Amniotic epithelial cell (primary cell): ENCODE measurements around the gene FAM209A.
"Not testable (repeated sequence)": the region's sequence is repeated elsewhere in the genome, so short reads cannot be mapped to it uniquely, and the experiment has no call there.

Experiments
- DNase-seq: peaks from one replicate; pipeline ENCODE4 v3.0.0-alpha.2; 2010; ENCODE audit warnings: low read depth

Gene FAM209A, protein sequence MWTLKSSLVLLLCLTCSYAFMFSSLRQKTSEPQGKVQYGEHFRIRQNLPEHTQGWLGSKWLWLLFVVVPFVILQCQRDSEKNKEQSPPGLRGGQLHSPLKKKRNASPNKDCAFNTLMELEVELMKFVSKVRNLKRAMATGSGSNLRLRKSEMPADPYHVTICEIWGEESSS

DNA sequence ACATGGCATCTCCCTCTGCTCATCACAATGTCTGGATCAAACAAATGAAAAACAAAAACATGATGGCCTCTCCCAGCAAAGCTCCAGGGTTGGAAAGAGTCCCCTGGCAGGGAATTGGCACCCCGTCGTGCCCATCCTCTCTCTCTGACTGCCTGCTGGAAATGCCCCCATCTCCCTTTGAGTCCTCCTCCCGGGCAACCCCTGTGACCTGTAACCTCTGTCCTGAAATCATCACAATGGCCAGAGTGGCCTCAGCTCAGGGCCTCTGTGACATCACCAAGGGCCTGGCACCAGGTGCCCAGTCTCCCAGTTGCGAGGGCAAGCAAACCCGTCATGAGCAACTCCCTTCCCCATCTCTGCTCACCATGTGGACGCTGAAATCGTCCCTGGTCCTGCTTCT, at the start of gene FAM209A:
Gene FAM209A (plus strand): TSS at position 301 of the 400 bp plus-strand sequence. CDS start 65 bp downstream, at position 366.
- not testable (repeated sequence) for DNase-seq

GRCh38 chr20:56483970-56484369, 40.6 kb upstream of the FAM209A start:
- no peak for DNase-seq

DNA sequence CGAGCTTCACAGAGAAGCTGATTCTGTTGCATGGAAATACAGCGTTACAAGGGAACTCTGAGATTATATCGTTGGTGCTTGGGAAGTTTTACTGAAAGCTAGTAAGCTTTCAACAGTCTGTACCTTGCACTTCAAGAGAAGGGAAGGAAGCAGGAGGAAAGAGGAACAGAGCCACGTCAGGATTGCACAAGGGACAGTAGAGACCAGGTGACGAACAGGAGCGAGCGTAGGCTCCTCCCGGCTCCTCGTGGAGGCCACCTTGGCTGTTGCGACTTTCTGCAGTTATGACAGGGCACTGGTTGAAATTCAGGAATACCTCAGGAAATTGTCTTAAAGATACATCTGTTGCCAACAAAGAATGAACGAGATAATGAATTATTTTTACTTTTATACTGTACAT, 37.3 kb upstream of the FAM209A start:
- DNase-seq: no peak

DNA sequence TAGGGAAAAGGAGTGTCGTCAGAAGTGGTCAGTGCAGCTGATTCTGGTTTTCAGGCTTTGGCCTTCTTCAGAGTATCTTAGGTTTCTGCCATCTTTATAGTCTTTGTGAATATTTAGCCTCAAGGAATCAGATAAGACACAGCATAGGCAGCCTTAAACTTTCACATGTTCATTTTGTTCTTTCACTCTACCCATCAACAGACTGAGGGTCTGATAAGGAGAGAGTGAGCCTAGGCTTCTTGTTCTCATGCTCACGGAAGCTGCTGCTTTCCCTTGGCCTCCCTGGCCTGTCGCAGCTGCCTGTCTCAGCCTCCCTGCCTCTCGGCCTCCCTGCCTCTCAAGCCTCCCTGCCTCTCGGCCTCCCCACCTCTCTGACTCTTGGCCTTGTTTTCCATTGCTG, 36.0 kb upstream of the FAM209A start:
- no peak for DNase-seq

GRCh38 chr20:56501116-56501515, 23.4 kb upstream of the FAM209A start:
- DNase-seq: no peak

DNA sequence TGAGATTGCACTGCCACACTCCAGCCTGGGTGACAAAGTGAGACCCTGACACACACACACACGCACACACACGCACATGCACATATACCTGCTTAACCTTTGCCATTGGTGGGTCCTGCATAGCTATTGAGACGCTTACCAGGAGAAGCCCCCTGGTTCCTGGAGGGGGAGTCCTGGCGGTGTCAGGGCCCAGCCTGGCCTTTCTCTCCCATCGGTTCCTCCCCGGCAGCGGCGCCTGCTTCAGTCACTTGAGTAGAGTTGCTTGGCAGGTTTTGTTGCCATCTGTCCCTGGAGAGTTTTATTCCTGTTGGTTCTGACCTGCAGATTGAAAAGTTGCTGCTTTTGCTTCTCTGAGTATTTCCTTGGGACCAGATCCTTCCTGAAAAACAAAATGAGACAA, 20.6 kb upstream of the FAM209A start:
- DNase-seq: no peak

DNA sequence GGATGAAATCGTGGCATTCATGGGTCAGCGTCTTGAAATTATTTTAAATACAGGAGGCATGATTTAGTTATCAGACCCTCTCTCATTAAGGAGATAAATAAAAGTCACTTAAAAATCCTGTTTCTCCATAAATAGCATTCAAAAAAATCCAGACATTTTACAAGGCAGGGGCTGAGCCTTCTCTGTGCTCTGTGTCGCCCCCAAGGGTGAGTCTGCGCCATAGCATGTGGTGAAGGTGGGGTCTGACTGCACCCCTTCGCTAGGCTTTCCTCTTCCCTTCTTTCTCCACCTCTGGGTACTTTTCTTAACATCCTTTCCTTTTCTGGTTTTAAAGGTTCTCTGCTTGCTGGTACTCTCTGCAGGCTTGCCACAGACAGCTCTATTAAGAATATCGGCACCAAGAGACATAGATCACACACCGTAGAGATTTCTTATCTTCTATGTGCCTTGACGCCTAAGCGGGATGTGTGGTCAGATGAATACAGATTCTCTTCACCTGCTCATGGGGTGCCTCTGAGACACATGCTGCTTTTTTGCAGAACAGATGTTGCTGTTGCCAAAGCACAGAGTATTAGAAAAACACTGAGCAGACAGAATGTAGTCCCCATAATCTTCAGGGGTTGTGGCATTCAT, 20.1 kb upstream of the FAM209A start:
- no peak for DNase-seq

DNA sequence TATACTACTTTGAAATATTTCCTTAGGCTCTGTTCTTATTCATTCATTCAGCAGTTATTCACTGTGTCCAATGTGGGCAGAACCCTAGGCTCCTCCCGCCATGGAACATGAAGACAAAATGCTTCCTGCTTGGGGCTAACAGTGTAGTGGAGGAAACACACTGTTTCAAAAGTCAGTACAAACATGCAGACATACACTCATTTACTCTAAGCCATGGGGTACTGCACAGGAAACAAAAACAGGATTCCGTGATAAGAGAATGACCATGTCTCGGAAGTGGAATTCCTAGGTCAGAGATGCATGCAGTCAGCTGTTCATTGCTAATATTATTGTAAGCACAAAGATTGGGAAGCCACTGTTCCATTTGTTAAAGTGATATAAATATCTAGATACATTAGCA, 18.4 kb upstream of the FAM209A start:
- DNase-seq: peak; percentile 51

GRCh38 chr20:56511926-56512325, 12.6 kb upstream of the FAM209A start:
- no peak for DNase-seq

DNA sequence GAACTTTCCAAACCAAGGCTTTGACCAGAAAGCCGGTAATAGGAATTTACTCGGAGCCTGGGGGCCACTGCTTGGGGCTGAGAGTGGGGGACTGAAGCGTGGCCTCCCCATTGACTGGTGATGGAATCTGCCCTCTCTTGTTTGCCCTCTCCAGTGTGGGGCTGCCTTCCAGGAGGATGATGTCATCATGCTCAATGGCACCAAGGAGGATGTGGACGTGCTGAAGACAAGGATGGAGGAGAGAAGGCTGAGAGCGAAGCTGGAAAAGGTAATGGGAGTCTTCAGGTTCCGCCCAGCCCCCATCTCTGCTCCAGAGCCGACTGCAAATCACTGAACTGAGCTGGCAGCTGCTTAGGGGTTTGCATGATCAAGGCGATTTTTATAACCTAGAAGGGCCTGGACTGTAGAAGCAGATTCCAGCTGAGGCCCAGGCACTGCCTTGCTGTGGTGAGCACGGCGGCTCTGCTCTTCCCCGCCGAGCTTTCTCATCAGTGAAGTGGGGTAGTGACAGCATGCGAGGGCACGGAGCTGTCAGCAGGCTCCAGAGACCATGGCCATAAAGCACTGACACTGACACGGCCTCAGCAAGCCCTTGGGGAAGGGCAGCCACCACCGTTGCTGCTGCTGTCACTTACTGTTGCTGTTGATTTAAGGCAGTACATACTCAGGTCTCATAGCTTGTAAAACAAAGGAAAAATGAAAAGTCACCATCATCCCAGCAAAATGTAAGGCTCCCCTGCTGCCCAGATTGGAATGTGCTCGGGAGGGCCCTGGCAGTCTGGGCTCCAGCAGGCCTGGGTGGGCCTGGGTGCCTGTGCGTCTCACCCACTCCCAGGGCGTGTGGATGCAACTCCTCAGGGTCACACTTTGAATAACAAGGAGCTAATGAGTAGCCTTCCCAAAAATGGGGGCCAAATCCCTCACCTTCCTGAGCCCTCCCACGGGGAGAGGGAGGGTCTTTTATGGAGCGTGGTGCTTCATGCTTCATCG, 11.1 kb upstream of the FAM209A start:
- DNase-seq: peak; percentile 7

DNA sequence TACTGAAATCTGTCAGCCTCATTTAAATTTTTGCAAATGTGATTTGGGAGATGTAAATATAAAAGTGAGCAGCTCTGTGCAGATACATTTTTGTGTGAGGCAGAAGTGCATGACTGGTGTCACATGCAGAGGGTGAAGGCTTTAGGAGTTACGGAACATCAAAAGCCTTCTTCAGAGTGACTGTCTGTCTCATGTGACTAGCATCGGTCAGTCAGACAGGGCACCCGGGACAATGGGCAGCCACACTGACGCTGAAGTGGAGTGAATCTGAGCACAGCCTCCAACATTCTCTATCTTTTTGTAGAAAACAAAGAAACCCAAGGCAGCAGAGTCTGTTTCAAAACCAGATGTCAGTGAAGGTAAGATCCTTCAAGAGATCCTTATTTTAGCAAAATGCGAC, 7.9 kb upstream of the FAM209A start:
- DNase-seq: no peak

- DNase-seq: no peak
Measured at GRCh38 chr20:56517211-56517610, 7.3 kb upstream of the FAM209A start.

DNA sequence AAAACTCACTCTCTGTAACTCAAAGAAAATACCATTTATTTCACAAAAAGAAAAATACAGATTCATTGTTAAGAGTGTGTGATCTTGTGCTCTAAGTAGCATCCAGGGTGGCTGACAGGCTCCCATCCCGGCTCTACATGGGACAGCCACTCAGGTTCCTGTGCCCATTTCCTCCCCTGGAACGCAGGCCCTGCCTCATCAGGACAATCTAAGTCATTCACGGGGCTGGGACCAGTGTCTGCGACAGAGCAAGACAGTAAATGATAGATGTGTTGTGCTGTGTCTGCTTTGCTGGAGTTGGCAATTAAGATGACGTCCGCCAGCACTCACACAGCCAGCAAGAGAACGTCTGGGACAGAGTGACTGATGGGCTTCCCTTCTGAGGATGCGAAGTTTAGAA, 6.9 kb upstream of the FAM209A start:
- no peak for DNase-seq

DNA sequence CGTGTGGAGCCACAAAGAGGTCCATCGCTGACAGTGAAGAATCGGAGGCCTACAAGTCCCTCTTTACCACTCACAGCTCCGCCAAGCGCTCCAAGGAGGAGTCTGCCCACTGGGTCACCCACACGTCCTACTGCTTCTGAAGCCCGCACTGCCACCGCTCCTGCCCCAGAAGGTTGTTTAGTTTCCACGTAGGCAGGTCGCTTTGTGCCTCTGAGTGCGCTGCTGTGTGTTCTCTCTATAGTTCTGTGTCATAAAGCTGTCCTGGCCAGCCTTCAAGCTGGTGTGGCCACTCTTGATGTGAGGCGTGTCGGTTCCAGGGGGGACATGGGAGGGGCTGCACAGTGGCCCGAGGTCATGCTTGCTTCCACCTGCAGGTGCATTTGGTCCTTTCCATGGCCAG, 6.4 kb upstream of the FAM209A start:
- DNase-seq: no peak

- DNase-seq: no peak
Measured at GRCh38 chr20:56518721-56519398, 5.7 kb upstream of the FAM209A start.

GRCh38 chr20:56519551-56519950, 5.0 kb upstream of the FAM209A start:
- DNase-seq: no peak

- no peak for DNase-seq
Measured at GRCh38 chr20:56520180-56520579, 4.4 kb upstream of the FAM209A start.

DNA sequence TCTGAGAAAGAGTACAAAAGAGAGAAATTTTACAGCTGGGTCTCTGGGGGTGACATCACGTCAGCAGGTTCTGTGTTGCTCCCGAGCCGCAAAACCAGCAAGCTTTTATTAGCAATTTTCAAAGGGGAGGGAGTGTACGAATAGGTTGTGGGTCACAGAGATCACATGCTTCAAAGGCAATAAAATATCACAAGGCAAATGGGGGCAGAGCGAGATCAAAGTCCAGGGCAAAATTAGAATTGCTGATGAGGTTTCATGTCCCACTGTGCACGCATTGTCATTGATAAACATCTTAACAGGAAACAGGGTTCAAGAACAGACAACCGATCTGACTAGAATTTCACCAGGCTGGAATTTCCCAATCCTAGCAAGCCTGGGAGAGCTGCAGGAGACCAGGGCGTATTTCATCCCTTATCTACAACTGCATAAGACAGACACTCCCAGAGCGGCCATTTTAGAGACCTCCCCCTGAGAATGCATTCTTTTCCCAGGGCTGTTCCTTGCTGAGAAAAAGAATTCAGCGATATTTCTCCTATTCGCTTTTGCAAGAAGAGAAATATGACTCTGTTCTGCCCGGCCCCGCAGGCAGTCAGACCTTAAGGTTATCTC, 3.7 kb upstream of the FAM209A start:
- DNase-seq: peak; percentile 26

- DNase-seq: no peak
Measured at GRCh38 chr20:56522311-56522710, 2.2 kb upstream of the FAM209A start.

DNA sequence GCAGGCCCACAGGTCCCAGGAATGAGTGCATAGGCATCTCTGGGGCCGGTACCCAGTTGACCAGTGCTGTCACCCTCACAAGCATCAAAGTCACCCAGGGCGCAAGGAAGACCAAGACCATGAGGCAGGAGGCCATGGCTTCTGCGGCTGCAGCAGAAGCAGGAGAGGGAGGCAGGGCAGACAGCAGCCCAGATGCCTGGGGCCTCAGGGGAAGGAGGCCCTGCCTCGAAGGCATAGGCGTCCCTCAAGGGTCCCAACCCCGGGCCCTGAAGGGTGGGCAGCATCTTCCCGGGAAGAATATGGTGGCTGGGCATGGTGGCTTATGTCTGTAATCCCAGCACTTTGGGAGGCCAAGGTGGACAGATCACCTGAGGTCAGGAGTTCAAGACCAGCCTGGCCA, 3.0 kb downstream of the FAM209A start:
- DNase-seq: no peak

DNA sequence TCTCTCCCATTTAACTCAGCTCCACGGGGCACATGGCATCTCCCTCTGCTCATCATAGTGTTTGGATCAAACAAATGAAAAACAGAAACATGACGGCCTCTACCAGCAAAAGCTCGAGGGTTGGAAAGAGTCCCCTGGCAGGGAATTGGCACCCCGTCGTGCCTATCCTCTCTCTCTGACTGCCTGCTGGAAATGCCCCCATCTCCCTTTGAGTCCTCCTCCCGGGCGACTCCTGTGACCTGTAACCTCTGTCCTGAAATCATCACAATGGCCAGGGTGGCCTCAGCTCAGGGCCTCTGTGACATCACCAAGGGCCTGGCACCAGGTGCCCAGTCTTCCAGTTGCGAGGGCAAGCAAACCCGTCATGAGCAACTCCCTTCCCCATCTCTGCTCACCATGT, 8.4 kb downstream of the FAM209A start, which contains the start of gene FAM209B:
Gene FAM209B (plus strand): TSS at position 301 of the 400 bp plus-strand sequence. CDS start 96 bp downstream, at position 397.
- DNase-seq: not testable (repeated sequence)

DNA sequence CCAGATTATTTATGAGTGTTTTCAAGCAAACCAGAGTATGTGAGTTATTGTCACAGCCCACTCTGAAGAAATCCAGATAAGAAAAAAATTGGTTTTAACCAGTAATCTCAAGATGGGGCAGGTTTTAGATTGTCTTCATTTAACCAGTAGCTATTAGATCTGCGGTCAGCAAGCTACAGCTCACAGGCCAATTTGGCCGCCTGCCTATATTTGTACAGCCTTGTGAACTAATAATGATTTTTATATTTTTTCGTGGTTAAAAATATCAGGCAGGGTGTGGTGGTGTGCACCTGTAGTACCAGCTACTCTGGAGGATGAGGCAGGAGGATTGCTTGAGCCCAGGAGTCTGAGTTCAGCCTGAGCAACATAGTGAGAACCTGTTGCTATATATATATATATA, 13.5 kb downstream of the FAM209A start:
- DNase-seq: no peak
